CD4-positive, alpha-beta T cell treated with Interleukin-4 for 4 hours (primary cell): ENCODE results near the gene SLC35D2.
"Not testable (repeated sequence)": the region's sequence is repeated elsewhere in the genome, so short reads cannot be mapped to it uniquely, and the experiment has no call there.

ENCODE experiments used
- DNase-seq: peaks from one replicate; pipeline ENCODE4 v3.0.0-alpha.2; 2020

Gene SLC35D2

GRCh38 chr9:96350866-96351265 is 32.6 kb downstream of the SLC35D2 start:
- DNase-seq: no peak

GRCh38 chr9:96348261-96348660 is 35.2 kb downstream of the SLC35D2 start:
- no peak for DNase-seq

GRCh38 chr9:96345551-96345950 is 38.0 kb downstream of the SLC35D2 start:
- no peak for DNase-seq

- no peak for DNase-seq
Observed at GRCh38 chr9:96344458-96345180, 38.9 kb downstream of the SLC35D2 start.

- no peak for DNase-seq
Observed at GRCh38 chr9:96343515-96344360, 39.8 kb downstream of the SLC35D2 start.

- no peak for DNase-seq
Observed at GRCh38 chr9:96342571-96343245, 40.8 kb downstream of the SLC35D2 start.

- no peak for DNase-seq
Observed at GRCh38 chr9:96340707-96341106, 42.8 kb downstream of the SLC35D2 start.

- no peak for DNase-seq
Observed at GRCh38 chr9:96338299-96338698, 45.2 kb downstream of the SLC35D2 start.

GRCh38 chr9:96333958-96334357 is 49.6 kb downstream of the SLC35D2 start:
- DNase-seq: no peak

GRCh38 chr9:96331236-96331947 is 52.1 kb downstream of the SLC35D2 start:
- no peak for DNase-seq

- DNase-seq: peak; percentile 73
Observed at GRCh38 chr9:96327694-96328352, 55.7 kb downstream of the SLC35D2 start.

- DNase-seq: no peak
Observed at GRCh38 chr9:96323169-96323568, 60.3 kb downstream of the SLC35D2 start.

GRCh38 chr9:96322736-96323135 is 60.8 kb downstream of the SLC35D2 start:
- DNase-seq: not testable (repeated sequence)

GRCh38 chr9:96322210-96322609 is 61.3 kb downstream of the SLC35D2 start:
- not testable (repeated sequence) for DNase-seq

GRCh38 chr9:96321515-96321914 is 62.0 kb downstream of the SLC35D2 start:
- no peak for DNase-seq

GRCh38 chr9:96320749-96321280 is 62.7 kb downstream of the SLC35D2 start:
- no peak for DNase-seq

GRCh38 chr9:96318921-96319565 is 64.5 kb downstream of the SLC35D2 start:
- DNase-seq: no peak

GRCh38 chr9:96317335-96317980 is 66.1 kb downstream of the SLC35D2 start:
- DNase-seq: peak; percentile 46

- DNase-seq: no peak
Observed at GRCh38 chr9:96309850-96310249, 73.7 kb downstream of the SLC35D2 start.

GRCh38 chr9:96306958-96307357 is 76.6 kb downstream of the SLC35D2 start:
- DNase-seq: not testable (repeated sequence)

- DNase-seq: no peak
Observed at GRCh38 chr9:96305171-96305570, 78.3 kb downstream of the SLC35D2 start.
